Measurements from ENCODE around the gene GTPBP1. TPM values are rescaled to one million over a fixed set of nuclear protein-coding genes. Genes with fewer than 3 reads are reported as not detected.
A peak's percentile ranks its signal among the peaks of the same experiment; 100 is the strongest.

GTPBP1 gene
- total RNA-seq, 1 donor from 2014 or later = 14.4 TPM

- peak; percentile 36 to 63 for DNase-seq (ENCODE audit: low read depth in 2 of 2)
Measured at GRCh38 chr22:38724926-38725571, 19.3 kb downstream of the GTPBP1 start.

GRCh38 chr22:38725900-38726655 is 20.3 kb downstream of the GTPBP1 start:
- DNase-seq (ENCODE audit: low read depth in 2 of 2) = no peak

- DNase-seq (ENCODE audit: low read depth in 2 of 2) = no peak
Measured at GRCh38 chr22:38727123-38727522, 21.4 kb downstream of the GTPBP1 start.

- no peak for DNase-seq (ENCODE audit: low read depth in 2 of 2)
Measured at GRCh38 chr22:38727530-38728451, 22.0 kb downstream of the GTPBP1 start.

- no peak for DNase-seq (ENCODE audit: low read depth in 2 of 2)
Measured at GRCh38 chr22:38728871-38729796, 23.4 kb downstream of the GTPBP1 start.

- no peak for DNase-seq (ENCODE audit: low read depth in 2 of 2)
Measured at GRCh38 chr22:38729946-38730345, 24.2 kb downstream of the GTPBP1 start.

- DNase-seq (ENCODE audit: low read depth in 2 of 2) = no peak
Measured at GRCh38 chr22:38730411-38730871, 24.7 kb downstream of the GTPBP1 start.

GRCh38 chr22:38731703-38732161 is 26.0 kb downstream of the GTPBP1 start:
- no peak for DNase-seq (ENCODE audit: low read depth in 2 of 2)

- no peak for DNase-seq (ENCODE audit: low read depth in 2 of 2)
Measured at GRCh38 chr22:38732251-38732815, 26.6 kb downstream of the GTPBP1 start.

- peak in 1 of 2 donors; percentile 34 for DNase-seq (ENCODE audit: low read depth in 2 of 2)
Measured at GRCh38 chr22:38733329-38733723, 27.6 kb downstream of the GTPBP1 start.

GRCh38 chr22:38733724-38734381 is 28.1 kb downstream of the GTPBP1 start:
- DNase-seq (ENCODE audit: low read depth in 2 of 2) = no peak

- no peak for DNase-seq (ENCODE audit: low read depth in 2 of 2)
Measured at GRCh38 chr22:38734421-38735100, 28.8 kb downstream of the GTPBP1 start.

- DNase-seq (ENCODE audit: low read depth in 2 of 2) = no peak
Measured at GRCh38 chr22:38735126-38735464, 29.4 kb downstream of the GTPBP1 start.

- no peak for DNase-seq (ENCODE audit: low read depth in 2 of 2)
Measured at GRCh38 chr22:38735465-38736256, 29.9 kb downstream of the GTPBP1 start.

GRCh38 chr22:38736257-38736570 is 30.5 kb downstream of the GTPBP1 start:
- DNase-seq (ENCODE audit: low read depth in 2 of 2) = no peak

- DNase-seq (ENCODE audit: low read depth in 2 of 2) = no peak
Measured at GRCh38 chr22:38737302-38738060, 31.7 kb downstream of the GTPBP1 start.

GRCh38 chr22:38738475-38739070 is 32.8 kb downstream of the GTPBP1 start:
- DNase-seq (ENCODE audit: low read depth in 2 of 2) = no peak

Measured in dermis microvascular lymphatic vessel endothelial cell (primary cell).